ENCODE results near the gene ANKRD34C. TPM values are rescaled to one million over a fixed set of nuclear protein-coding genes. Genes with fewer than 3 reads are reported as not detected.
A peak's percentile ranks its signal among the peaks of the same experiment; 100 is the strongest.

ANKRD34C gene
- total RNA-seq, 1 experiment from 2014 or later = not detected

DNA sequence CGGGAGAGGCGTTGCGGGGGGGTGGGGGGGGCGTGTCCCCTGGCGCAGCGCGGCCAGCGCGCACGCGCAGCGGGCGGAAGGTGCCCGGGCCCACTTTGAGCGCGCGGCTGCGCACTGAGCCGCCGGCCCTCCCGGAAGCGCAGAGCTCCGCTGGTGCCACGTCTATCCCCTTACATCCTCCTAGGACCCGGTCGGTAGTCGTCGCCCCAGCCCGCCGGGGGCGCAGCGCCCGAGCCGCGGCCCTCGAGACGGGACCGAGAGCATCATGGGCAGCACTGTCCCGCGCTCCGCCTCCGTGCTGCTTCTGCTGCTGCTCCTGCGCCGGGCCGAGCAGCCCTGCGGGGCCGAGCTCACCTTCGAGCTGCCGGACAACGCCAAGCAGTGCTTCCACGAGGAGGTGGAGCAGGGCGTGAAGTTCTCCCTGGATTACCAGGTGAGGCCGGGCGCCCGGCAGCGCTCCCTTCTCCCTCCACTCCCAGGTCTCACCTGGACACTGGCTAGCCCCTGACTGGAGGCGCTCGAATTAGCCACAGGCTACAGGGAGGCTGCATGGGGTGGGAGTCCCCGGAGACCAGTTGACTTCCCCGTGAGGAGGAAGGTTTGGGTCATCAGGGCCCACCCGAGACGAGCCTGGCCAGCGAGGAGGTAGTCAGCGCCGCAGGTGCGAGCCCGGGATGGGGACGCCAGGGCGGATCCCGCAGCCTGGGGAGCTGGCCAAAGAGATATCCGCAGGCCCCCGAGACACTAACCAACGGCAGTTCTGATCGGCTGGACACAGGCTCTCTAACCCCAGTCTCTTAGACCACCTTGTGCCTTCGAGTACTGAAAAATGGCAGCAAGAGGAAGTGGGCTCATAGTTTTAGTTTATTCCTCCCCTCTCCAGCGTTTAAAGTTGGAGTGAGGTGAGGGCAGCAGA is 28.7 kb downstream of the ANKRD34C start, which contains the start of gene TMED3:
TMED3 (plus strand) TSS at position 128 of the 916 bp plus-strand sequence; CDS start at position 266, 138 bp downstream.
- DNase-seq (peak; percentile 82), ATAC-seq (peak; percentile 91)
- H3K79me2 ChIP-seq (ENCODE audit: low read length) = peaks cover 45% of the 10 kb centered on the region
- peak within 1 kb of the TSS; percentile 97 for H2AFZ ChIP-seq (ENCODE audit: low read length)
- BruUV-seq (replicated peaks) = TSS peak; percentile 29
- no peaks in the 10 kb centered on the region for H3K9me2 ChIP-seq (replicated peaks; ENCODE audit: low read length)
- no peak for TF ChIP-seq EZH2phosphoT487 (IDR thresholded peaks at IDR 0.05; ENCODE audit: borderline replicate concordance, low read length)
- TF ChIP-seq, protein P1, sequence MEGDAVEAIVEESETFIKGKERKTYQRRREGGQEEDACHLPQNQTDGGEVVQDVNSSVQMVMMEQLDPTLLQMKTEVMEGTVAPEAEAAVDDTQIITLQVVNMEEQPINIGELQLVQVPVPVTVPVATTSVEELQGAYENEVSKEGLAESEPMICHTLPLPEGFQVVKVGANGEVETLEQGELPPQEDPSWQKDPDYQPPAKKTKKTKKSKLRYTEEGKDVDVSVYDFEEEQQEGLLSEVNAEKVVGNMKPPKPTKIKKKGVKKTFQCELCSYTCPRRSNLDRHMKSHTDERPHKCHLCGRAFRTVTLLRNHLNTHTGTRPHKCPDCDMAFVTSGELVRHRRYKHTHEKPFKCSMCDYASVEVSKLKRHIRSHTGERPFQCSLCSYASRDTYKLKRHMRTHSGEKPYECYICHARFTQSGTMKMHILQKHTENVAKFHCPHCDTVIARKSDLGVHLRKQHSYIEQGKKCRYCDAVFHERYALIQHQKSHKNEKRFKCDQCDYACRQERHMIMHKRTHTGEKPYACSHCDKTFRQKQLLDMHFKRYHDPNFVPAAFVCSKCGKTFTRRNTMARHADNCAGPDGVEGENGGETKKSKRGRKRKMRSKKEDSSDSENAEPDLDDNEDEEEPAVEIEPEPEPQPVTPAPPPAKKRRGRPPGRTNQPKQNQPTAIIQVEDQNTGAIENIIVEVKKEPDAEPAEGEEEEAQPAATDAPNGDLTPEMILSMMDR (conservative IDR thresholded peaks at IDR 0.05; ENCODE audit: low read depth, low read length) = 0 out of 2 replicates have a peak, but pooled peaks have one; percentile 19
- intact Hi-C loops (cut with micrococcal nuclease) = no loop called here
- no peaks in the 10 kb centered on the region for H3F3A ChIP-seq (ENCODE audit: low read length, unreplicated experiment)
- H3K4me2 ChIP-seq (ENCODE audit: low read length) = peak within 1 kb of the TSS; percentile 98
- CTCF ChIA-PET = interaction anchor here (0.7 kb wide), 1 partner anchor 925 kb away, joined by 5 read pairs; no protein-coding TSS in a partner anchor
- peak within 1 kb of the TSS; percentile 99 for H3K4me3 ChIP-seq (ENCODE audit: low read length)
- H3K27ac ChIP-seq (ENCODE audit: low read length) = peak within 1 kb of the TSS; percentile 48
- peaks cover 47% of the 10 kb centered on the region for H3K4me1 ChIP-seq (ENCODE audit: insufficient read depth, low read length)
- POLR2A ChIA-PET (ENCODE audit: unreplicated experiment) = no interaction called here
- H3K36me3 ChIP-seq (ENCODE audit: low read depth, low read length) = peaks cover 24% of the 10 kb centered on the region
- peaks cover 20% of the 10 kb centered on the region for H3K27me3 ChIP-seq (ENCODE audit: low read length)
- peaks cover 5% of the 10 kb centered on the region; the same call in 1 of the 2 replicates for H4K20me1 ChIP-seq (ENCODE audit: low read length)
- H3K9ac ChIP-seq (ENCODE audit: low read length) = peak within 1 kb of the TSS; percentile 95
- H3K9me3 ChIP-seq (ENCODE audit: low read length) = no peaks in the 10 kb centered on the region

DNA sequence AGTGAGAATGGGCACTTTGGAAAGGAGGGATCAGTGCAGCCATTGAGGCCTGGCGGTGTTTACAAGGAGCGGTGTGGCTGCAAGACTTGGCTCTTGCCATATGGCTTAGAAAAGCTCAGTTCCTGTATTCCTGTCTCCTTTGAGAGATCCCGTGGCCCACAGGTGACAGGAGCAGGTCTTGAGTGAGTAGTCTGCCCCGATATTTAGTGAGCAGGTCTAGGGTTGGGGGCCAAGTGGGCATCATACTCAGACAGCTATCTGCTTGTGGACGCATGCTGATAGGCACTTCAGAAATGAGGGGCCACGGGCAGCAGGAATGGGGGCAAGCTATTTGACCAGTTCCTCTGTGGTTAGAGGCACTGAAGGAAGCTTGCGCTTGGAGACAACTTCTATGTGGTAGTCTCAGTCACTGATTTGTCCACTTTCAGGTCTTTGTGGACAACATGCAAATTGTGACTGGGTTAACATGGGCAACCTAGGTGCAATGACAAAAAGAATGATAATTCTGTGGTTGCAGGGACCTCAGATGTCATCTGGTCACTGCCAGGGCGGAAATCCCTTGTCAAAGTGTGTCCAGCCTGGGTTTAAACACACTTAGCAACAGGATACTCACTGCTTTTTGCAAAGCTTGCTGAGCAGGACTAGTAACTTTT is 29.5 kb downstream of the ANKRD34C start:
- peaks cover 5% of the 10 kb centered on the region; the same call in 1 of the 2 replicates for H4K20me1 ChIP-seq (ENCODE audit: low read length)
- no peak for ATAC-seq
- H2AFZ ChIP-seq (ENCODE audit: low read length) = peak overlapping the region; percentile 97
- peak overlapping the region; percentile 95 for H3K9ac ChIP-seq (ENCODE audit: low read length)
- peak; percentile 45 for DNase-seq
- BruUV-seq (replicated peaks) = no TSS peak
- POLR2A ChIA-PET (ENCODE audit: unreplicated experiment) = no interaction called here
- H3K27me3 ChIP-seq (ENCODE audit: low read length) = peaks cover 16% of the 10 kb centered on the region
- peaks cover 31% of the 10 kb centered on the region for H3K36me3 ChIP-seq (ENCODE audit: low read depth, low read length)
- H3K4me2 ChIP-seq (ENCODE audit: low read length) = peak overlapping the region; percentile 98
- H3F3A ChIP-seq (ENCODE audit: low read length, unreplicated experiment) = no peaks in the 10 kb centered on the region
- H3K27ac ChIP-seq (ENCODE audit: low read length) = no peak overlapping the region
- intact Hi-C loops (cut with micrococcal nuclease) = no loop called here
- H3K4me3 ChIP-seq (ENCODE audit: low read length) = peak overlapping the region; percentile 99
- CTCF ChIA-PET = no interaction called here
- TF ChIP-seq EZH2 (IDR thresholded peaks at IDR 0.05; ENCODE audit: low read length, unreplicated experiment) = no peak
- no peak for TF ChIP-seq EZH2phosphoT487 (IDR thresholded peaks at IDR 0.05; ENCODE audit: borderline replicate concordance, low read length)
- TF ChIP-seq, protein P1 (conservative IDR thresholded peaks at IDR 0.05; ENCODE audit: low read depth, low read length) = no peak
- H3K9me3 ChIP-seq (ENCODE audit: low read length) = no peaks in the 10 kb centered on the region
- H3K4me1 ChIP-seq (ENCODE audit: insufficient read depth, low read length) = peaks cover 47% of the 10 kb centered on the region
- H3K9me2 ChIP-seq (replicated peaks; ENCODE audit: low read length) = no peaks in the 10 kb centered on the region
- H3K79me2 ChIP-seq (ENCODE audit: low read length) = peaks cover 53% of the 10 kb centered on the region

Data from PC-3 (cell line).